ENCODE data around the gene TXN.
"Not testable (repeated sequence)": the region's sequence is repeated elsewhere in the genome, so short reads cannot be mapped to it uniquely, and the experiment has no call there.

TXN gene

GRCh38 chr9:110208031-110208430 is 48.3 kb downstream of the TXN start, which contains the start of gene C9orf152:
Gene C9orf152, minus strand, starts transcription at chr9:110208159. Its CDS starts 580 bp downstream, at chr9:110207579.
- DNase-seq (ENCODE audit: low spot score) = no peak

- no peak for DNase-seq (ENCODE audit: low spot score)
These were observed 49.2 kb downstream of the TXN start for GRCh38 chr9:110207071-110207641.

- DNase-seq (ENCODE audit: low spot score) = no peak
These were observed 49.9 kb downstream of the TXN start for GRCh38 chr9:110206389-110206788.

- DNase-seq (ENCODE audit: low spot score) = not testable (repeated sequence)
These were observed 50.7 kb downstream of the TXN start for GRCh38 chr9:110205612-110206011.

GRCh38 chr9:110202232-110202631 is 54.1 kb downstream of the TXN start:
- no peak for DNase-seq (ENCODE audit: low spot score)

- DNase-seq (ENCODE audit: low spot score) = no peak
These were observed 56.7 kb downstream of the TXN start for GRCh38 chr9:110199643-110200042.

GRCh38 chr9:110198357-110198756 is 58.0 kb downstream of the TXN start:
- DNase-seq (ENCODE audit: low spot score) = no peak

- peak; percentile 40 for DNase-seq (ENCODE audit: low spot score)
These were observed 58.7 kb downstream of the TXN start for GRCh38 chr9:110197330-110198187.

GRCh38 chr9:110196084-110196499 is 60.2 kb downstream of the TXN start:
- not testable (repeated sequence) for DNase-seq (ENCODE audit: low spot score)
